Measurements from ENCODE around the gene IGFBP5.

DNA sequence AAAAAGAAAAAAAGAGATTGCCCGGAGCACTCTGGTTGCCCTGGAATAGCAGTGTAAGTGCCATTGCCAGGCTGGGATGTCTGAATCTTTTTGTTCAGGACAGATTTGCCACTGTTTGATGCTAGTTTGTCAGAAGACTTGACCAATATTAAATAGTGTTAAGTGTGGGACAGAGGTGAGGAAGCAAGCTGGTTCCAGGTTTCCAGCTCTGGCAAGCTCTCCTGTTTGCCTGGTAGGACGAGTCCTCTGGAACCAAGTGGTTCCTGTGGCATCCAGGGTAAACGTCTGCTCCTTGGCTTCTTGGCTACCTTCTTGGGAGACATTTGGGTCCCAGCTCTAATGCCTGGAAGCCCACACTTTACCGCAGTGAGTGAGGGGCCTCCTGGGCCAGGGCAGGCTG lies 20.8 kb upstream of the IGFBP5 start:
- TF ChIP-seq CTCF (IDR thresholded peaks at IDR 0.05) (no peak), EP300 (IDR thresholded peaks at IDR 0.05) (no peak), POLR2A (IDR thresholded peaks at IDR 0.05) (no peak)

Measured in sigmoid colon (tissue), 4 donors.